ENCODE measurements around the gene BRD3OS. TPM values are rescaled to one million over a fixed set of nuclear protein-coding genes. Genes with fewer than 3 reads are reported as not detected.

The BRD3OS gene
- total and polyA plus RNA-seq, 2 of the 13 experiments (the other 11 are each of a cell fraction or from before 2014, with no cell fraction given), result 4.9 to 5.7 TPM

DNA sequence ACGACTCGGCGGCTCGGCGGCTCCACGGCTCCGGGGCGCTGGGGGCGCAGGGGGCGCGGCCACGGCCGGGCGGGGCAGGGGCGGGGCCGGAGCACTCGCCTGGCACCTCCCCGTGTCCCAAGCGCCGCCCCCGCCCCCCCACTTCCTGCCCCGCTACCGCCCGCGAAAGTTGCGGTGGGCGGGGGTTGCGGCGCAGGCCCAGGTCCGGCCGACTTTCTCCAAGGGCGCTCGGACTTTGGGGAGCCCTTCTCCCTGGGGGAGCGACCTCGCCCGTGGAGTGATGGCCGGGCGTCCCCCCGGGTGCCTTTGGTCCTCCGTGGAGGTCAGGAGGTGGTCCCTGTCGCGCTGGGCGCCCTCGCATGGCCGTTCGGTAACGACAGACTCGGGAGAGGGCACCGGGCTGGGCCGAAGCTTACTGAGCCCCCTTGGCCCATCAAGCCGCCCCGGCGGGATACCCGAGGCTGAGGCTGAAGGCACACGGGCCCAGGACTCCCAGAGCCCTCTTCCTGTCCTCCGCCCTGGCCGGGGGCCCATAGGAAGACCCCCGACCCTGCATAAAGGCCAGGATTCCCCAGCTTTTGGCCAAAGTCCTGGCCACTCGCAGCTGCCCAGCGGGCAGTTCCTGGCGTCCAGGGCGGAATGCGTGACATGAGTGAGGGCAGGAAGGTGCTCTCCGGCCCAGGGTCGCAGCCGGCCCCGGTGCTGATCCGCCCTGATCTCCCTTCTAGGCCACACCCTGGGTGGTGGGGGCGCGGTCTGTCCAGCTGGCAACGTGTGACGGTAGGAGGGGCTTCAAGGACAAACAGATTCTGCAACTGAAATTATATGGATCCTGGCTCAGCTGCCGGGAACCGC, 32.3 kb upstream of the BRD3OS start (continued):
- TF ChIP-seq, protein P1, sequence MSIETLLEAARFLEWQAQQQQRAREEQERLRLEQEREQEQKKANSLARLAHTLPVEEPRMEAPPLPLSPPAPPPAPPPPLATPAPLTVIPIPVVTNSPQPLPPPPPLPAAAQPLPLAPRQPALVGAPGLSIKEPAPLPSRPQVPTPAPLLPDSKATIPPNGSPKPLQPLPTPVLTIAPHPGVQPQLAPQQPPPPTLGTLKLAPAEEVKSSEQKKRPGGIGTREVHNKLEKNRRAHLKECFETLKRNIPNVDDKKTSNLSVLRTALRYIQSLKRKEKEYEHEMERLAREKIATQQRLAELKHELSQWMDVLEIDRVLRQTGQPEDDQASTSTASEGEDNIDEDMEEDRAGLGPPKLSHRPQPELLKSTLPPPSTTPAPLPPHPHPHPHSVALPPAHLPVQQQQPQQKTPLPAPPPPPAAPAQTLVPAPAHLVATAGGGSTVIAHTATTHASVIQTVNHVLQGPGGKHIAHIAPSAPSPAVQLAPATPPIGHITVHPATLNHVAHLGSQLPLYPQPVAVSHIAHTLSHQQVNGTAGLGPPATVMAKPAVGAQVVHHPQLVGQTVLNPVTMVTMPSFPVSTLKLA (IDR thresholded peaks at IDR 0.05), result no peak; the same call in 1 of the 2 replicates
- TF ChIP-seq, protein P2, sequence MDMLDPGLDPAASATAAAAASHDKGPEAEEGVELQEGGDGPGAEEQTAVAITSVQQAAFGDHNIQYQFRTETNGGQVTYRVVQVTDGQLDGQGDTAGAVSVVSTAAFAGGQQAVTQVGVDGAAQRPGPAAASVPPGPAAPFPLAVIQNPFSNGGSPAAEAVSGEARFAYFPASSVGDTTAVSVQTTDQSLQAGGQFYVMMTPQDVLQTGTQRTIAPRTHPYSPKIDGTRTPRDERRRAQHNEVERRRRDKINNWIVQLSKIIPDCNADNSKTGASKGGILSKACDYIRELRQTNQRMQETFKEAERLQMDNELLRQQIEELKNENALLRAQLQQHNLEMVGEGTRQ (IDR thresholded peaks at IDR 0.05; ENCODE audit: low read depth, low read length), result no peak
- TF ChIP-seq, protein P2 (CRISPR knock-in tag; IDR thresholded peaks at IDR 0.05; ENCODE audit: borderline replicate concordance), result no peak
- TF ChIP-seq, protein P3, sequence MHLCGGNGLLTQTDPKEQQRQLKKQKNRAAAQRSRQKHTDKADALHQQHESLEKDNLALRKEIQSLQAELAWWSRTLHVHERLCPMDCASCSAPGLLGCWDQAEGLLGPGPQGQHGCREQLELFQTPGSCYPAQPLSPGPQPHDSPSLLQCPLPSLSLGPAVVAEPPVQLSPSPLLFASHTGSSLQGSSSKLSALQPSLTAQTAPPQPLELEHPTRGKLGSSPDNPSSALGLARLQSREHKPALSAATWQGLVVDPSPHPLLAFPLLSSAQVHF (CRISPR knock-in tag; IDR thresholded peaks at IDR 0.05), result no peak
- TF ChIP-seq, protein P4, sequence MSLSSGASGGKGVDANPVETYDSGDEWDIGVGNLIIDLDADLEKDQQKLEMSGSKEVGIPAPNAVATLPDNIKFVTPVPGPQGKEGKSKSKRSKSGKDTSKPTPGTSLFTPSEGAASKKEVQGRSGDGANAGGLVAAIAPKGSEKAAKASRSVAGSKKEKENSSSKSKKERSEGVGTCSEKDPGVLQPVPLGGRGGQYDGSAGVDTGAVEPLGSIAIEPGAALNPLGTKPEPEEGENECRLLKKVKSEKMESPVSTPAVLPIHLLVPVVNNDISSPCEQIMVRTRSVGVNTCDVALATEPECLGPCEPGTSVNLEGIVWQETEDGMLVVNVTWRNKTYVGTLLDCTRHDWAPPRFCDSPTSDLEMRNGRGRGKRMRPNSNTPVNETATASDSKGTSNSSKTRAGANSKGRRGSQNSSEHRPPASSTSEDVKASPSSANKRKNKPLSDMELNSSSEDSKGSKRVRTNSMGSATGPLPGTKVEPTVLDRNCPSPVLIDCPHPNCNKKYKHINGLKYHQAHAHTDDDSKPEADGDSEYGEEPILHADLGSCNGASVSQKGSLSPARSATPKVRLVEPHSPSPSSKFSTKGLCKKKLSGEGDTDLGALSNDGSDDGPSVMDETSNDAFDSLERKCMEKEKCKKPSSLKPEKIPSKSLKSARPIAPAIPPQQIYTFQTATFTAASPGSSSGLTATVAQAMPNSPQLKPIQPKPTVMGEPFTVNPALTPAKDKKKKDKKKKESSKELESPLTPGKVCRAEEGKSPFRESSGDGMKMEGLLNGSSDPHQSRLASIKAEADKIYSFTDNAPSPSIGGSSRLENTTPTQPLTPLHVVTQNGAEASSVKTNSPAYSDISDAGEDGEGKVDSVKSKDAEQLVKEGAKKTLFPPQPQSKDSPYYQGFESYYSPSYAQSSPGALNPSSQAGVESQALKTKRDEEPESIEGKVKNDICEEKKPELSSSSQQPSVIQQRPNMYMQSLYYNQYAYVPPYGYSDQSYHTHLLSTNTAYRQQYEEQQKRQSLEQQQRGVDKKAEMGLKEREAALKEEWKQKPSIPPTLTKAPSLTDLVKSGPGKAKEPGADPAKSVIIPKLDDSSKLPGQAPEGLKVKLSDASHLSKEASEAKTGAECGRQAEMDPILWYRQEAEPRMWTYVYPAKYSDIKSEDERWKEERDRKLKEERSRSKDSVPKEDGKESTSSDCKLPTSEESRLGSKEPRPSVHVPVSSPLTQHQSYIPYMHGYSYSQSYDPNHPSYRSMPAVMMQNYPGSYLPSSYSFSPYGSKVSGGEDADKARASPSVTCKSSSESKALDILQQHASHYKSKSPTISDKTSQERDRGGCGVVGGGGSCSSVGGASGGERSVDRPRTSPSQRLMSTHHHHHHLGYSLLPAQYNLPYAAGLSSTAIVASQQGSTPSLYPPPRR (CRISPR knock-in tag; IDR thresholded peaks at IDR 0.05; ENCODE audit: borderline replicate concordance), result no peak; the same call in 1 of the 2 replicates
- TF ChIP-seq EZH2 (conservative IDR thresholded peaks at IDR 0.05; ENCODE audit: low read depth, low read length), result no peak
- TF ChIP-seq GZF1 (CRISPR knock-in tag; IDR thresholded peaks at IDR 0.05), result 0 out of 2 replicates have a peak, but pooled peaks have one; percentile 27
- 0 out of 2 replicates have a peak, but pooled peaks have one; percentile 27 for TF ChIP-seq PAWR (CRISPR knock-in tag; IDR thresholded peaks at IDR 0.05; ENCODE audit: borderline replicate concordance)
- TF ChIP-seq HES4 (CRISPR knock-in tag; IDR thresholded peaks at IDR 0.05; ENCODE audit: borderline replicate concordance), result peak; percentile 75; the same call in 1 of the 2 replicates
- no peak for TF ChIP-seq CEBPB (IDR thresholded peaks at IDR 0.05; ENCODE audit: borderline replicate concordance, low read depth, low read length)
- TF ChIP-seq, protein P5, sequence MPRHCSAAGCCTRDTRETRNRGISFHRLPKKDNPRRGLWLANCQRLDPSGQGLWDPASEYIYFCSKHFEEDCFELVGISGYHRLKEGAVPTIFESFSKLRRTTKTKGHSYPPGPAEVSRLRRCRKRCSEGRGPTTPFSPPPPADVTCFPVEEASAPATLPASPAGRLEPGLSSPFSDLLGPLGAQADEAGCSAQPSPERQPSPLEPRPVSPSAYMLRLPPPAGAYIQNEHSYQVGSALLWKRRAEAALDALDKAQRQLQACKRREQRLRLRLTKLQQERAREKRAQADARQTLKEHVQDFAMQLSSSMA (CRISPR knock-in tag; IDR thresholded peaks at IDR 0.05), result peak; percentile 29; the same call in 1 of the 2 replicates
- TF ChIP-seq ZNF460 (CRISPR knock-in tag; IDR thresholded peaks at IDR 0.05; ENCODE audit: borderline replicate concordance), result no peak
- no peak for TF ChIP-seq ZFP36 (IDR thresholded peaks at IDR 0.05; ENCODE audit: borderline replicate concordance, low read depth, low read length, partially characterized antibody)
- TF ChIP-seq KDM3A (CRISPR knock-in tag; IDR thresholded peaks at IDR 0.05; ENCODE audit: low read depth), result peak; percentile 46; the same call in 1 of the 2 replicates
- no peak for TF ChIP-seq MTA3 (CRISPR knock-in tag; IDR thresholded peaks at IDR 0.05)
- no peak for TF ChIP-seq ZFP90 (CRISPR knock-in tag; IDR thresholded peaks at IDR 0.05; ENCODE audit: borderline replicate concordance)
- TF ChIP-seq ZNF136 (CRISPR knock-in tag; IDR thresholded peaks at IDR 0.05; ENCODE audit: low read depth), result peak; percentile 93
- TF ChIP-seq KDM1A (CRISPR knock-in tag; IDR thresholded peaks at IDR 0.05), result no peak
